Measurements from ENCODE around the gene PCA3.

Gene PCA3

DNA sequence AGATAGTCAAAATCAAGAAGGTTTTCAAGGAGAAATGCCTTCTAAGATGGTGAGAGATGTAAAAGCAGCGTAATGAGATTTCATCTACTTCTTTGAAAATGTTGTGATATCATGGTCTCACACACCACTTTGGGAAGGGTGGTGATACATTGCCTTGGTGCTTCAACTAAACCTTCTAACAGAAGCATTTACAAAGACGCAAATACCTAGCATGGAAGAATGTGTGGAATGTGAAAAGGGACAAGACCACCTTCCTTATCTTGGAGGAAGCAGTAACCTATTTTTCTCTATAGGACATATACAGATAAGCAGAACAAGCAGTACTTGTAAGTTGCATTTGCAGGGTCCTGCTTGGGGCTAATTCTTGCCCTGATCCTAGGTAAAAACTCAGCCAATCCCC, 38.8 kb downstream of the PCA3 start:
- Histone ChIP-seq H3K27me3 (ENCODE audit: low read length) (no peaks in the 10 kb centered on the region), H3K9ac (ENCODE audit: low read length) (no peak overlapping the region), H2AFZ (ENCODE audit: low read depth, low read length, severe bottlenecking) (no peak overlapping the region), H3K79me2 (ENCODE audit: insufficient read depth, low read length) (no peaks in the 10 kb centered on the region), H4K20me1 (ENCODE audit: low read depth, low read length) (no peaks in the 10 kb centered on the region), H3K9me2 (replicated peaks; ENCODE audit: insufficient read depth, low read length) (no peaks in the 10 kb centered on the region), H3K4me2 (ENCODE audit: low read depth, low read length, poor library complexity, severe bottlenecking) (no peak overlapping the region), H3F3A (ENCODE audit: insufficient read depth) (no peaks in the 10 kb centered on the region), H3K27ac (ENCODE audit: low read depth, low read length) (no peak overlapping the region), H3K36me3 (ENCODE audit: low read length) (no peaks in the 10 kb centered on the region), H3K4me3 (ENCODE audit: insufficient read depth, low read length, poor library complexity, severe bottlenecking) (no peak overlapping the region), H3K9me3 (ENCODE audit: insufficient read depth, low read length) (no peaks in the 10 kb centered on the region)
- no peak for TF ChIP-seq EZH2phosphoT487 (conservative IDR thresholded peaks at IDR 0.05; ENCODE audit: low read length)
- TF ChIP-seq, protein P1, sequence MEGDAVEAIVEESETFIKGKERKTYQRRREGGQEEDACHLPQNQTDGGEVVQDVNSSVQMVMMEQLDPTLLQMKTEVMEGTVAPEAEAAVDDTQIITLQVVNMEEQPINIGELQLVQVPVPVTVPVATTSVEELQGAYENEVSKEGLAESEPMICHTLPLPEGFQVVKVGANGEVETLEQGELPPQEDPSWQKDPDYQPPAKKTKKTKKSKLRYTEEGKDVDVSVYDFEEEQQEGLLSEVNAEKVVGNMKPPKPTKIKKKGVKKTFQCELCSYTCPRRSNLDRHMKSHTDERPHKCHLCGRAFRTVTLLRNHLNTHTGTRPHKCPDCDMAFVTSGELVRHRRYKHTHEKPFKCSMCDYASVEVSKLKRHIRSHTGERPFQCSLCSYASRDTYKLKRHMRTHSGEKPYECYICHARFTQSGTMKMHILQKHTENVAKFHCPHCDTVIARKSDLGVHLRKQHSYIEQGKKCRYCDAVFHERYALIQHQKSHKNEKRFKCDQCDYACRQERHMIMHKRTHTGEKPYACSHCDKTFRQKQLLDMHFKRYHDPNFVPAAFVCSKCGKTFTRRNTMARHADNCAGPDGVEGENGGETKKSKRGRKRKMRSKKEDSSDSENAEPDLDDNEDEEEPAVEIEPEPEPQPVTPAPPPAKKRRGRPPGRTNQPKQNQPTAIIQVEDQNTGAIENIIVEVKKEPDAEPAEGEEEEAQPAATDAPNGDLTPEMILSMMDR (IDR thresholded peaks at IDR 0.05; ENCODE audit: insufficient read depth, low read length, poor library complexity, severe bottlenecking): no peak

DNA sequence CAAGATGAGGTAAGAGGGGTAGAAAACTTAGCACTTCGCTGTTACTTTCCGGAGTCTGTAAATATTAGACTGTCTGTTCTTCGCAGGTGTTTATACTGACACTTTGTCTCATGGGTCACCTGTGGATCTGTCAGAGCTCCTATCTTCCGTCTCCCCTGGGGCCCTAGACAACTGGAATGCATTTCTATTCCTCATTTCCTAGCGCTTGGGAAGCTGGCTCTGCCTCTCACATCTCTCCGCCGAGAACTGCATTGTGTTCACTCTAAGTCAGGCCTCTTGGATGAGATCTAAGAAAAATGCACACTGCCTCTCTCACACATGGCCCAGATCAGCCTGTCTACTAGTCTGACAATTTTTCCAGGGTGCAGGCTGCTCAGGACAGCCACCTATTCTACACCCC, 39.5 kb downstream of the PCA3 start:
- TF ChIP-seq, protein P1 (IDR thresholded peaks at IDR 0.05; ENCODE audit: insufficient read depth, low read length, poor library complexity, severe bottlenecking): no peak
- no peak for TF ChIP-seq EZH2phosphoT487 (conservative IDR thresholded peaks at IDR 0.05; ENCODE audit: low read length)
- no peaks in the 10 kb centered on the region for H4K20me1 ChIP-seq (ENCODE audit: low read depth, low read length)
- no peaks in the 10 kb centered on the region for H3K27me3 ChIP-seq (ENCODE audit: low read length)
- H3K79me2 ChIP-seq (ENCODE audit: insufficient read depth, low read length): no peaks in the 10 kb centered on the region
- no peaks in the 10 kb centered on the region for H3K9me3 ChIP-seq (ENCODE audit: insufficient read depth, low read length)
- no peaks in the 10 kb centered on the region for H3K9me2 ChIP-seq (replicated peaks; ENCODE audit: insufficient read depth, low read length)
- H3K36me3 ChIP-seq (ENCODE audit: low read length): no peaks in the 10 kb centered on the region
- no peak overlapping the region for H2AFZ ChIP-seq (ENCODE audit: low read depth, low read length, severe bottlenecking)
- no peak overlapping the region for H3K4me2 ChIP-seq (ENCODE audit: low read depth, low read length, poor library complexity, severe bottlenecking)
- H3K27ac ChIP-seq (ENCODE audit: low read depth, low read length): no peak overlapping the region
- H3K4me3 ChIP-seq (ENCODE audit: insufficient read depth, low read length, poor library complexity, severe bottlenecking): no peak overlapping the region
- no peak overlapping the region for H3K9ac ChIP-seq (ENCODE audit: low read length)
- H3F3A ChIP-seq (ENCODE audit: insufficient read depth): no peaks in the 10 kb centered on the region

DNA sequence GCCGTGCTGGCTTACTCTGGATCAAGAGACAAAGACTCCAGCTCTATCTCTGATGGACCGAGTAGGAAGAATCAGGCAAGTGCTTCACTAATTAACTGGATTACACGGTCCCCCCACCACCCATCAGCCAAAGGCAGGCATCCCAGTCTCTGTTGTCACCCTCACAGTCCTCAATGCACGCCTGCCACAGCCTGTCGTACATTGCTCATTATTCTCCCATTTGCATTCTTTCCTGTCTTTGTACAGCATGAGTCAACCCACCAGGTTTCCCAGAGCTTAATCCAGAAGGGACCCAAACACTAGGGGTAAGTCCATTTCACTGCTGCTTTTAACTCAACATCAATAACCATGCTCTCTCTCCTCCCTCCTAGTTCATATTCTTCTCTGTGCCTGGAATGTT, 44.4 kb downstream of the PCA3 start:
- Histone ChIP-seq H3K36me3 (ENCODE audit: low read length) (no peaks in the 10 kb centered on the region), H3K27ac (ENCODE audit: low read depth, low read length) (no peak overlapping the region), H4K20me1 (ENCODE audit: low read depth, low read length) (no peaks in the 10 kb centered on the region), H3F3A (ENCODE audit: insufficient read depth) (no peaks in the 10 kb centered on the region), H2AFZ (ENCODE audit: low read depth, low read length, severe bottlenecking) (no peak overlapping the region), H3K9me2 (replicated peaks; ENCODE audit: insufficient read depth, low read length) (no peaks in the 10 kb centered on the region), H3K79me2 (ENCODE audit: insufficient read depth, low read length) (no peaks in the 10 kb centered on the region), H3K9ac (ENCODE audit: low read length) (no peak overlapping the region), H3K27me3 (ENCODE audit: low read length) (no peaks in the 10 kb centered on the region), H3K4me2 (ENCODE audit: low read depth, low read length, poor library complexity, severe bottlenecking) (no peak overlapping the region), H3K9me3 (ENCODE audit: insufficient read depth, low read length) (no peaks in the 10 kb centered on the region), H3K4me3 (ENCODE audit: insufficient read depth, low read length, poor library complexity, severe bottlenecking) (no peak overlapping the region)
- TF ChIP-seq EZH2phosphoT487 (conservative IDR thresholded peaks at IDR 0.05; ENCODE audit: low read length): no peak
- TF ChIP-seq, protein P1 (IDR thresholded peaks at IDR 0.05; ENCODE audit: insufficient read depth, low read length, poor library complexity, severe bottlenecking): no peak

Measured in SU-DHL-6 (cell line).